Measurements from ENCODE around the gene KIF4A. TPM values are rescaled to one million over a fixed set of nuclear protein-coding genes. Genes with fewer than 3 reads are reported as not detected.
A peak's percentile ranks its signal among the peaks of the same experiment; 100 is the strongest.

KIF4A gene
- total and polyA plus RNA-seq, 10 of the 15 experiments (the other 5 are each of a cell fraction or from before 2014, with no cell fraction given) = 10.8 to 28.8 (median 22.5) TPM

DNA sequence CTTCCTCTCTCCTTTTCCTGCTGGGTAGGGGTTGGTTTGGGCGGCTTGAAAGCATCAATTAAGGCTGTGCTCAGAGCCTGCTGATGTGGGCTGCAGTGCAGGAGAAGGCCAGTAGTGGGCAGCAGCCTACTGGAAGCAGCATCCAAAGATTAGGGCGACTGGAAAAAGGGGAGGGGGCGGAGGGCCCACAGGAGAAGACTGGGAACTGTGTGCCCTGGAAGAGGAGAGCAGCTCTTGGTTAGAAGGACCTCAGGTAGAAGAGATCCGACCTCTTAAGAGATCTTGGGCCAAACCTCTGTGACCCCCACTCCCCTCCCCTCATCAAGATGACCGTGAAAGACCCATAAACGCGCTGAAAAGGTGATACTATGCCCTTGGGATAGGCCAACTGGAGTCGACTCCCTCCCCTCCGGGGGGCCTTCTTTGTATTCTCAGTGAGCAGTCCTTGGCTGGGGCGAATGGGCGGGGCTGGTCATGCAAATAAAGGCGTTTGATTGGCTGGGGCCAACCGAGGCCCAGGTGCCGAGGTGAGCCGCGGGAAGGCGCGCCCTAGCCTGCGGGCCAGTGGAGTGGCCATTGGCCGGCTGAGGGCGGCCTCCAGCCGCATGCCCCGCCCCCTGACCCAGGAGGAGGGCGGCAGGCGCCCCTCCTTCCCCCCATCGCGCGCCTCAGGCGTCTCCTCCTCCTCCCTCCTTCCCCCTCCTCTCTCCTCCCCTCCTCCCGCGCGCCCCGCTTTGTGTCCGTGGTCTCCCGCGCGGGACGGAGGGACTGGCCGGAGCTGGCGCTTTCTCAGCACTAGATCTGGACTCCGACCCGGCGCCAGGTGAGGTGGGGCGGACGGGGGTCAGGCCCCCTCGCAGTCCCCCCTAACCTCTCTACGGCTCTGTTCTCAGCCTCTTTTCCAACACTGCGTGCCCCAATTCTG is 164.8 kb downstream of the KIF4A start:
- in situ Hi-C loops (cut with MboI) = loop anchor here (10.0 kb wide), 1 partner anchor 210 kb away; no protein-coding TSS in a partner anchor
- TF ChIP-seq RUNX3 (IDR thresholded peaks at IDR 0.05; ENCODE audit: low read length) = 0 out of 2 replicates have a peak, but pooled peaks have one; percentile 5
- peak; percentile 43; the same call in 1 of the 2 replicates for TF ChIP-seq SMC3 (IDR thresholded peaks at IDR 0.05; ENCODE audit: borderline replicate concordance, low read length)
- TF ChIP-seq IKZF2 (IDR thresholded peaks at IDR 0.05) = peak; percentile 25 to 28; a peak in 1 of 4 replicates
- TF ChIP-seq, protein P1, sequence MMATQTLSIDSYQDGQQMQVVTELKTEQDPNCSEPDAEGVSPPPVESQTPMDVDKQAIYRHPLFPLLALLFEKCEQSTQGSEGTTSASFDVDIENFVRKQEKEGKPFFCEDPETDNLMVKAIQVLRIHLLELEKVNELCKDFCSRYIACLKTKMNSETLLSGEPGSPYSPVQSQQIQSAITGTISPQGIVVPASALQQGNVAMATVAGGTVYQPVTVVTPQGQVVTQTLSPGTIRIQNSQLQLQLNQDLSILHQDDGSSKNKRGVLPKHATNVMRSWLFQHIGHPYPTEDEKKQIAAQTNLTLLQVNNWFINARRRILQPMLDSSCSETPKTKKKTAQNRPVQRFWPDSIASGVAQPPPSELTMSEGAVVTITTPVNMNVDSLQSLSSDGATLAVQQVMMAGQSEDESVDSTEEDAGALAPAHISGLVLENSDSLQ (IDR thresholded peaks at IDR 0.05) = peak; percentile 56
- TF ChIP-seq, protein P2, sequence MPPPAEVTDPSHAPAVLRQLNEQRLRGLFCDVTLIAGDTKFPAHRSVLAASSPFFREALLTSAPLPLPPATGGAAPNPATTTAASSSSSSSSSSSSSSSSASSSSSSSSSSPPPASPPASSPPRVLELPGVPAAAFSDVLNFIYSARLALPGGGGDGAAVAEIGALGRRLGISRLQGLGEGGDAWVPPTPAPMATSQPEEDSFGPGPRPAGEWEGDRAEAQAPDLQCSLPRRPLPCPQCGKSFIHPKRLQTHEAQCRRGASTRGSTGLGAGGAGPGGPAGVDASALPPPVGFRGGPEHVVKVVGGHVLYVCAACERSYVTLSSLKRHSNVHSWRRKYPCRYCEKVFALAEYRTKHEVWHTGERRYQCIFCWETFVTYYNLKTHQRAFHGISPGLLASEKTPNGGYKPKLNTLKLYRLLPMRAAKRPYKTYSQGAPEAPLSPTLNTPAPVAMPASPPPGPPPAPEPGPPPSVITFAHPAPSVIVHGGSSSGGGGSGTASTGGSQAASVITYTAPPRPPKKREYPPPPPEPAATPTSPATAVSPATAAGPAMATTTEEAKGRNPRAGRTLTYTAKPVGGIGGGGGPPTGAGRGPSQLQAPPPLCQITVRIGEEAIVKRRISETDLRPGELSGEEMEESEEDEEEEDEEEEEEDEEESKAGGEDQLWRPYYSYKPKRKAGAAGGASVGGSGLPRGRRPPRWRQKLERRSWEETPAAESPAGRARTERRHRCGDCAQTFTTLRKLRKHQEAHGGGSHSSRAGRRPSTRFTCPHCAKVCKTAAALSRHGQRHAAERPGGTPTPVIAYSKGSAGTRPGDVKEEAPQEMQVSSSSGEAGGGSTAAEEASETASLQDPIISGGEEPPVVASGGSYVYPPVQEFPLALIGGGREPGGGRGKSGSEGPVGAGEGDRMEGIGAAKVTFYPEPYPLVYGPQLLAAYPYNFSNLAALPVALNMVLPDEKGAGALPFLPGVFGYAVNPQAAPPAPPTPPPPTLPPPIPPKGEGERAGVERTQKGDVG (CRISPR knock-in tag; IDR thresholded peaks at IDR 0.05) = no peak
- TF ChIP-seq POLR2A (IDR thresholded peaks at IDR 0.05; ENCODE audit: low read depth, low read length) = peak; percentile 23; the same call in 1 of the 2 replicates
- no peak for TF ChIP-seq ZBED1 (IDR thresholded peaks at IDR 0.05; ENCODE audit: borderline replicate concordance)
- TF ChIP-seq SUPT20H (IDR thresholded peaks at IDR 0.05; ENCODE audit: borderline replicate concordance, control insufficient read depth, low read depth, low read length) = no peak
- TF ChIP-seq, protein P3, sequence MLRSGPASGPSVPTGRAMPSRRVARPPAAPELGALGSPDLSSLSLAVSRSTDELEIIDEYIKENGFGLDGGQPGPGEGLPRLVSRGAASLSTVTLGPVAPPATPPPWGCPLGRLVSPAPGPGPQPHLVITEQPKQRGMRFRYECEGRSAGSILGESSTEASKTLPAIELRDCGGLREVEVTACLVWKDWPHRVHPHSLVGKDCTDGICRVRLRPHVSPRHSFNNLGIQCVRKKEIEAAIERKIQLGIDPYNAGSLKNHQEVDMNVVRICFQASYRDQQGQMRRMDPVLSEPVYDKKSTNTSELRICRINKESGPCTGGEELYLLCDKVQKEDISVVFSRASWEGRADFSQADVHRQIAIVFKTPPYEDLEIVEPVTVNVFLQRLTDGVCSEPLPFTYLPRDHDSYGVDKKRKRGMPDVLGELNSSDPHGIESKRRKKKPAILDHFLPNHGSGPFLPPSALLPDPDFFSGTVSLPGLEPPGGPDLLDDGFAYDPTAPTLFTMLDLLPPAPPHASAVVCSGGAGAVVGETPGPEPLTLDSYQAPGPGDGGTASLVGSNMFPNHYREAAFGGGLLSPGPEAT (IDR thresholded peaks at IDR 0.05; ENCODE audit: low read depth) = no peak
- TF ChIP-seq RAD21 (IDR thresholded peaks at IDR 0.05; ENCODE audit: insufficient read depth, low read depth, low read length) = peak; percentile 71
- no peak for TF ChIP-seq KDM1A (IDR thresholded peaks at IDR 0.05; ENCODE audit: borderline replicate concordance)
- no peak for TF ChIP-seq TCF7 (IDR thresholded peaks at IDR 0.05; ENCODE audit: borderline replicate concordance)
- TF ChIP-seq GATAD2B (conservative IDR thresholded peaks at IDR 0.05; ENCODE audit: low read depth) = 0 out of 2 replicates have a peak, but pooled peaks have one; percentile 34
- no peak for TF ChIP-seq MYB (IDR thresholded peaks at IDR 0.05; ENCODE audit: borderline replicate concordance, low read depth, low read length)
- peak; percentile 54; the same call in 1 of the 2 replicates for TF ChIP-seq NFYB (IDR thresholded peaks at IDR 0.05; ENCODE audit: insufficient read depth, low read depth, low read length)

More for the DNA sequence above, 164.8 kb downstream of the KIF4A start:
- ChIA-PET POLR2A (interaction anchor here (0.7 kb wide), 1 partner anchor 1141 kb away, joined by 5 read pairs; no protein-coding TSS in a partner anchor), RAD21 (ENCODE audit: unreplicated experiment) (interaction anchor here (0.6 to 1.3 kb wide), 3 partner anchors 16 to 116 kb away, joined by 3 read pairs; no protein-coding TSS in a partner anchor), CTCF (interaction anchor here (0.6 to 2.2 kb wide), 6 partner anchors 10 to 496 kb away, joined by 3 to 8 read pairs (median 3); no protein-coding TSS in a partner anchor), SMC1A (ENCODE audit: uncharacterized antibody, unreplicated experiment) (no interaction called here)
- Histone ChIP-seq H3K27ac (ENCODE audit: control insufficient read depth, insufficient read depth) (0 out of 2 replicates have a peak overlapping the region, but pooled peaks have one; percentile 25), H4K20me1 (ENCODE audit: control insufficient read depth, insufficient read depth) (no peaks in the 10 kb centered on the region), H3K9ac (ENCODE audit: control insufficient read depth, insufficient read depth, low read length) (peak overlapping the region; percentile 55), H3K4me2 (ENCODE audit: control insufficient read depth, insufficient read depth) (peak overlapping the region; percentile 47), H3K27me3 (replicated peaks in 1 of 2; ENCODE audit: control insufficient read depth in 2 of 2, insufficient read depth in 2 of 2, low read length in 1 of 2) (no peaks in the 10 kb centered on the region), H2AFZ (ENCODE audit: control insufficient read depth, low read depth, low read length) (peak overlapping the region; percentile 30), H3K79me2 (ENCODE audit: control insufficient read depth, insufficient read depth, low read length) (no peaks in the 10 kb centered on the region), H3K4me3 (peak overlapping the region; percentile 61), H3K9me3 (replicated peaks; ENCODE audit: control insufficient read depth, insufficient read depth, low read length) (no peaks in the 10 kb centered on the region), H3K4me1 (ENCODE audit: control insufficient read depth, insufficient read depth, low read length) (peaks cover 12% of the 10 kb centered on the region), H3K36me3 (ENCODE audit: control insufficient read depth in 2 of 2, insufficient read depth in 2 of 2, low read length in 1 of 2) (no peaks in the 10 kb centered on the region)
- FAIRE-seq = peak; percentile 7
- WGBS (ENCODE audit: insufficient coverage, insufficient replicate concordance, low lambda C conversion rate, missing lambda C conversion rate) = 17% methylated on average over 30 of the region's 48 CpGs
- intact Hi-C loops (cut with micrococcal nuclease; ENCODE audit: unreplicated experiment) = loop anchor here (1.0 to 2.0 kb wide), 2 partner anchors 100 to 210 kb away; no protein-coding TSS in a partner anchor
- ATAC-seq = peak; percentile 84
- no TSS peak for BruUV-seq (replicated peaks)
- DNase-seq (ENCODE audit: low read depth, low spot score) = no peak

Measured in GM12878 (cell line).